Natural killer cell (primary cell): ENCODE data around the gene ARFGAP3. TPM values are rescaled to one million over a fixed set of nuclear protein-coding genes. Genes with fewer than 3 reads are reported as not detected.

ENCODE experiments used
- ATAC-seq, 3 donors: fragments of 150-1000 bp in 2 of 3; fragments of 200-7000 bp in 1 of 3; cut with Tn5 transposase; 1 replicate in 1 of 3; 2 replicates in 2 of 3; pipeline ENCODE4 v1.10.0; 2021; ENCODE audit warnings: mild to moderate bottlenecking in 2 of 3, moderate library complexity in 2 of 3
- DNase-seq, 2 donors: peaks; one replicate each; pipeline versions ENCODE4 v3.0.0 to v3.0.0-alpha.2; 2013 to 2021; ENCODE audit warnings: mixed read lengths in 1 of 2
- H3K27ac ChIP-seq: one replicate; pipeline ENCODE4 v1.5.1; 2013; ENCODE audit warnings: mild to moderate bottlenecking, low read length
- H3K27me3 ChIP-seq: one replicate; pipeline ENCODE4 v1.6.1; 2013; ENCODE audit warnings: low read length; ENCODE audit not compliant: control insufficient read depth, insufficient read depth
- H3K36me3 ChIP-seq: one replicate; pipeline ENCODE4 v1.6.1; 2013; ENCODE audit warnings: low read length; ENCODE audit not compliant: control insufficient read depth, insufficient read depth
- H3K4me1 ChIP-seq: one replicate; pipeline ENCODE4 v1.6.1; 2013; ENCODE audit warnings: low read length; ENCODE audit not compliant: control insufficient read depth, insufficient read depth
- H3K4me3 ChIP-seq: one replicate; pipeline ENCODE4 v1.5.1; 2013; ENCODE audit warnings: low read length
- H3K9me3 ChIP-seq: one replicate; pipeline ENCODE4 v1.6.1; 2013; ENCODE audit warnings: low read length; ENCODE audit not compliant: control insufficient read depth, insufficient read depth
- H3K27ac Mint-ChIP-seq, 2 donors: one replicate each; pipeline ENCODE4 v1.8.0; 2022; ENCODE audit warnings: mild to moderate bottlenecking in 2 of 2, mixed read lengths in 2 of 2, moderate library complexity in 1 of 2
- H3K27me3 Mint-ChIP-seq, 2 donors: one replicate each; pipeline ENCODE4 v1.8.0; 2022; ENCODE audit warnings: low read depth in 2 of 2, mixed read lengths in 2 of 2
- H3K36me3 Mint-ChIP-seq: one replicate; pipeline ENCODE4 v1.8.0; 2022; ENCODE audit warnings: mixed read lengths
- H3K4me1 Mint-ChIP-seq, 2 donors: one replicate each; pipeline ENCODE4 v1.8.0; 2022; ENCODE audit warnings: mixed read lengths in 2 of 2
- H3K4me3 Mint-ChIP-seq: one replicate; pipeline ENCODE4 v1.8.0; 2022; ENCODE audit warnings: mild to moderate bottlenecking, moderate library complexity, mixed read lengths
- H3K9me3 Mint-ChIP-seq, 2 donors: one replicate each; pipeline ENCODE4 v1.8.0; 2022; ENCODE audit warnings: mixed read lengths in 2 of 2
- WGBS: methylation state at CpG from one replicate; pipeline ENCODE4 v1.1.7; 2013; ENCODE audit warnings: missing lambda C conversion rate; ENCODE audit not compliant: insufficient coverage; 5-methylcytosine and 5-hydroxymethylcytosine counted together
- intact Hi-C: fragments of 100-400 bp; cut with micrococcal nuclease; formaldehyde crosslinking; loops from one replicate; pipeline ENCODE4 v1.14.2; 2022
- total RNA-seq, 4 donors: library from RNA; stranded (reverse); fragments of 120-200 nt in 1 of 4; gene quantifications; one replicate each; pipeline versions ENCODE4 v1.2.3 to v1.2.4, GENCODE V29; 2013 to 2022
- TF ChIP-seq, protein P1 (sequence below): fragments of 200-600 bp; IDR thresholded peaks from one replicate; pipeline ENCODE4 v1.8.0; 2022; ENCODE audit warnings: antibody characterized with exemption

Gene ARFGAP3
- total RNA-seq, 3 donors from 2014 or later (not counting 1 experiment from before 2014, with no cell fraction given) = 46.3 to 58.0 (median 53.8) TPM

DNA sequence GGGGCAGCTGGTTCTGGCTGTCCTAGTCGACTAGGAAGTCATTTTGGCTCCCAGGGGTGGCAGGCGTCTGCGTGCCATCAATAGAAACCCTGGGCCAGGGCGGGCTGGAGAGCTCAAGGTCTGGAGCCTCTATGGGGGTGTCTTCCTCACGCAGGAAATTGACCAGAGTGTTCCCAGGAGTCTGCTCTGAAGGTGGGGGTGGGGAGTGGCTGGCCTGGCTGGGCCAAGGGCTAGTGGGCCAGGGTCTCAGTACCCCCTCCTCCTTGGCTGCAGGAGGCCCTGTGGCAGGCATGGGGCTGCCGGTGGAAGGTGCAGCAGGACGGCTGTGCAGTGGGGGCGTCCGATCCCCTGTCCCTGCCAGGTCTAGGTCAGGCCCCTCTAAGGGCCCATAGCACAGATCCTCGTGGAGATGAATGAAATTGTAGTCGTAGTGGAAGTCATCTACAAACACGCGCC lies 64.6 kb downstream of the ARFGAP3 start:
- Mint-ChIP-seq H3K27ac (peak overlapping the region in 1 of 2 donors; percentile 57), H3K4me1 (peaks cover 7 to 14% of the 10 kb centered on the region in 2 donors), H3K27me3 (no peaks in the 10 kb centered on the region), H3K9me3 (no peaks in the 10 kb centered on the region), H3K4me3 (no peak overlapping the region), H3K36me3 (peaks cover 6% of the 10 kb centered on the region)
- intact Hi-C loops = no loop called here
- Histone ChIP-seq H3K27ac (no peak overlapping the region), H3K27me3 (no peaks in the 10 kb centered on the region), H3K4me3 (no peak overlapping the region), H3K9me3 (no peaks in the 10 kb centered on the region), H3K36me3 (peaks cover 7% of the 10 kb centered on the region), H3K4me1 (no peaks in the 10 kb centered on the region)
- ATAC-seq (no peak), DNase-seq (no peak)
- TF ChIP-seq, protein P1, sequence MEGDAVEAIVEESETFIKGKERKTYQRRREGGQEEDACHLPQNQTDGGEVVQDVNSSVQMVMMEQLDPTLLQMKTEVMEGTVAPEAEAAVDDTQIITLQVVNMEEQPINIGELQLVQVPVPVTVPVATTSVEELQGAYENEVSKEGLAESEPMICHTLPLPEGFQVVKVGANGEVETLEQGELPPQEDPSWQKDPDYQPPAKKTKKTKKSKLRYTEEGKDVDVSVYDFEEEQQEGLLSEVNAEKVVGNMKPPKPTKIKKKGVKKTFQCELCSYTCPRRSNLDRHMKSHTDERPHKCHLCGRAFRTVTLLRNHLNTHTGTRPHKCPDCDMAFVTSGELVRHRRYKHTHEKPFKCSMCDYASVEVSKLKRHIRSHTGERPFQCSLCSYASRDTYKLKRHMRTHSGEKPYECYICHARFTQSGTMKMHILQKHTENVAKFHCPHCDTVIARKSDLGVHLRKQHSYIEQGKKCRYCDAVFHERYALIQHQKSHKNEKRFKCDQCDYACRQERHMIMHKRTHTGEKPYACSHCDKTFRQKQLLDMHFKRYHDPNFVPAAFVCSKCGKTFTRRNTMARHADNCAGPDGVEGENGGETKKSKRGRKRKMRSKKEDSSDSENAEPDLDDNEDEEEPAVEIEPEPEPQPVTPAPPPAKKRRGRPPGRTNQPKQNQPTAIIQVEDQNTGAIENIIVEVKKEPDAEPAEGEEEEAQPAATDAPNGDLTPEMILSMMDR = no peak
- WGBS = 94% methylated on average over 13 of the region's 13 CpGs

DNA sequence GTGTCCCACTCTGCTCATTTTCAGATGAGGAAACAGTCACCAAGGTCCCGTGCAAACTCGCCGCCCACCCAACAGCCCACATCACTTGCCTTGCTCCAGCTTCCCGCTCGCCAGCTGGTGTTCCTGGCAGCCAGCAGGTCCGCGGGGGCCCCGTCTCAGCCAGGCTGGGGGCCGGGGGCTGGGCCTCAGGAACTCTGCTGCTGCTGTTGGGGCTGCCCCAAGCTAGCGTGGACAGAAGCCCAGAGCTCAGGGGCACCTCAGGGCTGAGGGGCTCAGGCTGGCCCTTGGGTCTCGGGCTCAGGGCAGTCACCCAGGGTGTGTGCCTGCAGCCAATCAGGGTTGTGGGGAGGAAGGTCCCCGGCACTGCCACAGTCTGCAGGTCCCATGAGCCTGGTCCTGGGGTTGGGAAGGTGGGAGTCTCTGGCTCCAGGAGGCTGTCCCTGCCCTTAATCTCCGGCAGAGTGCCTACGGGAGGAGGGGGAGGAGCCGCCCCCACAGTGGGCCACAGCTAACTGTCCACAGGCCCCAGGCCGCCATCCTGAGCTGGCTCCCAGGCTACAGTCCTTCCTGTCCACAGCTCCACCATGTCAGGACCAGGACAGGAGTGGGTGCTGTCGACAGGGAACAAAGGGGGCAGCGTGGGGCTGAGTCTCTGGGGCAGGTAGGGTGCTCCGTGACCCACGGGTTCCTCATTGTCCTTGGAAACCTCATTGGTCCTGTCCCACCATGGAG lies 65.2 kb downstream of the ARFGAP3 start:
- DNase-seq (no peak), ATAC-seq (no peak)
- Histone ChIP-seq H3K4me3 (no peak overlapping the region), H3K27ac (no peak overlapping the region), H3K4me1 (no peaks in the 10 kb centered on the region), H3K36me3 (peaks cover 2% of the 10 kb centered on the region), H3K9me3 (no peaks in the 10 kb centered on the region), H3K27me3 (no peaks in the 10 kb centered on the region)
- intact Hi-C loops = no loop called here
- no peaks in the 10 kb centered on the region for H3K36me3 Mint-ChIP-seq
- no peaks in the 10 kb centered on the region for H3K27me3 Mint-ChIP-seq
- no peak overlapping the region for H3K4me3 Mint-ChIP-seq
- H3K27ac Mint-ChIP-seq = no peak overlapping the region
- WGBS = 87% methylated on average over 20 of the region's 20 CpGs
- no peaks in the 10 kb centered on the region for H3K9me3 Mint-ChIP-seq
- H3K4me1 Mint-ChIP-seq = peaks cover under 1 to 8% of the 10 kb centered on the region in 2 donors
- TF ChIP-seq, protein P1 = no peak

DNA sequence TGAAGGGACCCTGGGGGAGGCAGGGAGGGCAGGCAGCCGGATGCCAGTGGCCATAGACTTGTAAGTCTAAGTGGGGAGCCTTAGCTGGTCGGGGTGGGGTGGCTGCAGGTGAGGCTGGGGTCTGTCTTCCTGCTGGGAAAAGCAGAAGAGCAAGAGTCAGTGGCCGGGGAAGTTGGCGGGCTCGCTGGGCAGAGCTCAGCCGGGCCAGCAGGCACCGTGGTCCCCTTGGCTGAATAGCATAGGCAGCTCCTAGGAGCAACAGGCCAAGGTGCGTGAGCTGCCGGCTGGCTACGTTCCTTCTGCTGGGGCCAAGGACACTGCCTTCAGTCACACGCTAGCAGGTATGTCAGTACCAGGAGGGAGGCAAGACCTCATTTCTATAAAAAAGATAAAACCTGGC lies 68.6 kb downstream of the ARFGAP3 start:
- DNase-seq (no peak), ATAC-seq (no peak)
- no peak overlapping the region for H3K4me3 ChIP-seq
- H3K4me1 ChIP-seq = no peaks in the 10 kb centered on the region
- 93% methylated on average over 11 of the region's 11 CpGs for WGBS
- no peaks in the 10 kb centered on the region for H3K27me3 ChIP-seq
- no peak overlapping the region for H3K27ac ChIP-seq
- Mint-ChIP-seq H3K27ac (no peak overlapping the region), H3K4me1 (no peaks in the 10 kb centered on the region), H3K4me3 (no peak overlapping the region), H3K27me3 (no peaks in the 10 kb centered on the region), H3K36me3 (no peaks in the 10 kb centered on the region), H3K9me3 (no peaks in the 10 kb centered on the region)
- intact Hi-C loops = no loop called here
- TF ChIP-seq, protein P1 = no peak
- no peaks in the 10 kb centered on the region for H3K36me3 ChIP-seq
- H3K9me3 ChIP-seq = no peaks in the 10 kb centered on the region

DNA sequence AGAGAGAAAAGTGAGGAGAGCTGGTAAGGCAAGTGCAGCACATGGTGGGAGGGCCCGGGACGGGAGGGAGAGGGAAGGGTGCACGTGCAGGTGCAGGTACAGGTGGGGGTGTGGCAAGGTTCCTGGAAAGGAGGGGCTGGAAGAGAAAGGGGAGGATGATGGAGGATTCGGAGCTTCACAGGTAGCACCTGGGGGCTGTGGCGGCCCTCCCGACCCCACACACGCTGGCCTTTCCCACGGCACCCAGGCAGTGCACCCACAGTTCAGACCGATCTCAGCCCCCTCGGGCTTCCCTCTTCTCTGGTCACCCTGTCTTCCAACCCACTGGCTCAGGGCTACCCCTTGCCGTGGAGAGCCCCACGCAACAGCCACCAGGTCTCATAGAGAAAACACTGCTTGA lies 69.1 kb downstream of the ARFGAP3 start:
- ATAC-seq (no peak), DNase-seq (no peak)
- no peaks in the 10 kb centered on the region for H3K4me1 ChIP-seq
- no peaks in the 10 kb centered on the region for H3K9me3 Mint-ChIP-seq
- intact Hi-C loops = no loop called here
- no peak overlapping the region for H3K27ac ChIP-seq
- H3K4me3 Mint-ChIP-seq = no peak overlapping the region
- H3K27me3 Mint-ChIP-seq = no peaks in the 10 kb centered on the region
- H3K4me3 ChIP-seq = no peak overlapping the region
- peak overlapping the region in 1 of 2 donors; percentile 39 for H3K27ac Mint-ChIP-seq
- H3K4me1 Mint-ChIP-seq = no peaks in the 10 kb centered on the region
- H3K36me3 ChIP-seq = no peaks in the 10 kb centered on the region
- H3K36me3 Mint-ChIP-seq = no peaks in the 10 kb centered on the region
- TF ChIP-seq, protein P1 = no peak
- WGBS = 92% methylated on average over 12 of the region's 12 CpGs
- H3K27me3 ChIP-seq = no peaks in the 10 kb centered on the region
- H3K9me3 ChIP-seq = no peaks in the 10 kb centered on the region
